GM12874 (cell line): ENCODE results near the gene TMEM248.

ENCODE experiments used
- CTCF ChIP-seq: IDR thresholded peaks from 2 replicates; pipeline ENCODE4 v1.5.1; 2011; ENCODE audit warnings: low read depth, mild to moderate bottlenecking, control low read depth, low read length, moderate library complexity; ENCODE audit not compliant: insufficient read depth

Gene TMEM248

GRCh38 chr7:66952343-66953043 is 31.5 kb downstream of the TMEM248 start:
- TF ChIP-seq CTCF, result no peak

GRCh38 chr7:66953044-66953427 is 32.0 kb downstream of the TMEM248 start:
- TF ChIP-seq CTCF, result no peak

- TF ChIP-seq CTCF, result no peak
Measured at GRCh38 chr7:66957595-66958290, 36.7 kb downstream of the TMEM248 start.

- TF ChIP-seq CTCF, result no peak
Measured at GRCh38 chr7:66958538-66959350, 37.7 kb downstream of the TMEM248 start.

- no peak for TF ChIP-seq CTCF
Measured at GRCh38 chr7:66960192-66960591, 39.2 kb downstream of the TMEM248 start.

GRCh38 chr7:66961096-66961495 is 40.1 kb downstream of the TMEM248 start:
- TF ChIP-seq CTCF, result no peak

- no peak for TF ChIP-seq CTCF
Measured at GRCh38 chr7:66964411-66964810, 43.4 kb downstream of the TMEM248 start.
